ENCODE results near the gene ST6GAL2. TPM values are rescaled to one million over a fixed set of nuclear protein-coding genes. Genes with fewer than 3 reads are reported as not detected.
A peak's percentile ranks its signal among the peaks of the same experiment; 100 is the strongest.

The ST6GAL2 gene
- total RNA-seq, 1 experiment from 2014 or later: 34.7 TPM

- DNase-seq (ENCODE audit: low read depth): no peak
Observed at GRCh38 chr2:106828119-106828518, 57.8 kb downstream of the ST6GAL2 start.

DNA sequence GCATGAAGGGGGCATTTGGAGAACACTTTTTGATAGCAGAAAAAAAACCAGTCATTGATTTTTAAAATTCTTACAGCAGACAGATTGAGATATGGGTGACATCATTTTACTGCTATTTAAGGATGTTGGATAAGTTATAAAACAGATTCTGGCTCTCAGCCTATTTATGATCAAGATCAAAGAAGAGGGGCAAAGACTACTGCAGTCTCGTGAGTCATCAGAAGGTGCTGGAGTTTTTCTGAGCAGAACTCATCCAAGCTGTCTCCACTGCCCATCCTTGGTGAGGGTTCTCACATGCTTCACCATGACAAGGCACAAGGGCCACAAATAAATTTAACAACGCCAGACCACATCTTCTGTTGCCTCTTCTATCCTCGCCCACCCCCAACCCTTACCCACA is 58.8 kb downstream of the ST6GAL2 start:
- peak; percentile 57 for DNase-seq (ENCODE audit: low read depth)

GRCh38 chr2:106825161-106825560 is 60.8 kb downstream of the ST6GAL2 start:
- DNase-seq (ENCODE audit: low read depth): peak; percentile 53

GRCh38 chr2:106816974-106817373 is 69.0 kb downstream of the ST6GAL2 start:
- DNase-seq (ENCODE audit: low read depth): peak; percentile 24

DNA sequence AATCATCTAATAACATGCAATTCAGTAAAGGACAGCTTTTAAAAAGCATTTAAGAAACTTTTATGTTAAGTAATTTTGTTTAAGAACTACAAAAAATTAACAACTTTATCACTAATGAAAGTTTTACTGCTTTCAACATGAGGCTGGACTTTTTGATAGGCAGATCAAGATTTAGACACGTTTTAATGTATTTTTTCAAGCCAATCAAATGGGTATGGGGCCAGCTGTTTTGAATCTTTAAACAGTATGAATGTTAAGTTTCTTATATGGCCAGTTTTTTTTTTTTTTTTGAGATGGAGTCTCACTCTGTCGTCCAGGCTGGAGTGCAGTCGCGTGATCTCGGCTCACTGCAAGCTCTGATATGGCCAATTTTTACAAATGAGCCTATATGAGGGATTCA is 73.1 kb downstream of the ST6GAL2 start:
- DNase-seq (ENCODE audit: low read depth): no peak

DNA sequence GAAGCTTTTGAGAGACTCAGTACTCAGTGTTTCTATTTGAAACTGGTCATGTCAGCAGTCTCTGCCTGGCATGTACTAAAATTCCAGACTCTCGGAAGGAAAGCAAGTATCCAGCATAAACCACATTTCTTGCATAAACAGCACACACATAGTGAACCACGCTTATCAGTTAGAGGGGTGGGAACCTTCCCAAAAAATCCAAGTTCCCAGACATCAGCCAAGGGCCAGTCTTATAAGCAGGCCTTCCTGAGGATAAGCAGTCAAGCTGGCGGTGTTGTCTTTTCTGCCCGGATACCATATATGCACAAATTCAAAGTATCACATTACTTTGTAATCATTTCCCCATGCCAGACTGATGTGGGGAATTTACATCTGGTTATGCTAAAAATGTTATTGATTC is 73.6 kb downstream of the ST6GAL2 start:
- peak; percentile 31 for DNase-seq (ENCODE audit: low read depth)

DNA sequence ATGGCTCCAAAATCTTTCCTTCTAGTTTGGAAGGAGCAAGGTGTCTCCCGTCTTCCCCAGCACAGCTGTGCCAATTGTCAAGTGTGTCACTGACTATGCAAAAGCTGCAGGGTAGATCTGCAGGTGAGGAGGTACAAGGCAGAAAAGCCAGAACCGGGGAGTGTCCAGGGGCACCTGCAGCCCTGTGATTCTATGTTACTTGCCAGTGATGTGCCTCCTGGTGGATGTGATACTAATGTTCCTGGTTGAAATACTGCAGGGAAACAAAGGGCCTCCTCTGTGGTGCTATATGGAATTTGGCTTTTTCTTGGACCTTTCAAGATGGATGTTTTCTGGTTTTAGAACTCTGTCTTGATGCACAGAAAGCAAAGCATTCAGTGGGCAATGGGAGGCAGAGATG is 80.3 kb downstream of the ST6GAL2 start:
- no peak for DNase-seq (ENCODE audit: low read depth)

DNA sequence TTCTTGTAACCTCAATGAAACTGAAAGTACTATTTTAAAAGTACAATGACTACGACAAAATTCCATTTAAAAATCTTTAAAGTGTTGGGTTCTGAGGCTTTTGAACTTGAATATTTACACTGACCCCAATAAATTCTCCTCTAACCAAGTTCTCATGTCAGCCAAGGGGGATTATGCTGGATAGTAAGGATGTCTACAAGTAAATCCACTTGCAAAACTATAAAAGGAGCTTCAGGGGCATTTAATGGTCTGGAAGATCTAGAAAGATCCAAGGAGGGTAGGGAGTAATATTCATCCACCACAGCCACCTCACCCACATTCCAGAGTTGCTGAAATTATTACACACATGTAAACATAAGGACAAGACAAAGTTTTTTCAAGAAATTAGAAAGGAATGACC is 81.8 kb downstream of the ST6GAL2 start:
- DNase-seq (ENCODE audit: low read depth): no peak

GRCh38 chr2:106800976-106801655 is 84.9 kb downstream of the ST6GAL2 start:
- DNase-seq (ENCODE audit: low read depth): peak; percentile 20

- DNase-seq (ENCODE audit: low read depth): no peak
Observed at GRCh38 chr2:106800180-106800579, 85.8 kb downstream of the ST6GAL2 start.

GRCh38 chr2:106798826-106799552 is 87.0 kb downstream of the ST6GAL2 start:
- peak; percentile 11 for DNase-seq (ENCODE audit: low read depth)

DNA sequence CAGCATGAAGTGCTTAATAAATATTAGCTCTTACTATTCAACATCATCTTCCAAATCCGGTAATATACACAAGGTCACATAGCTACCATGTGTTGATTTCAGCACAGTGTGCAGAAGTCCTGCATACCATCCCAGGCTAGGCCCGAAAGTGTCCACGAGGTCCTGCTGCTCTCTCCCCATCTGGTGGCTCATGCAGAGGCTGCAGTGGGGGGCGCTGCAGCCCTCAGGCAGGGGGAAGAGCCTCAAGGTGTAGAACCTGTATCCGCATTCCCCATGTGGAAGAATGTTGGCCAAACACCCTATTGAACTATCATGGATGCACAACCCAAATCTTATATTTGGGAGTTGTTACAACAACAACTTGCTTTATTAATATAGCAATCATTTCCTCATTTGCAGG is 88.5 kb downstream of the ST6GAL2 start:
- DNase-seq (ENCODE audit: low read depth): no peak

GRCh38 chr2:106792671-106793070 is 93.3 kb downstream of the ST6GAL2 start:
- no peak for DNase-seq (ENCODE audit: low read depth)

DNA sequence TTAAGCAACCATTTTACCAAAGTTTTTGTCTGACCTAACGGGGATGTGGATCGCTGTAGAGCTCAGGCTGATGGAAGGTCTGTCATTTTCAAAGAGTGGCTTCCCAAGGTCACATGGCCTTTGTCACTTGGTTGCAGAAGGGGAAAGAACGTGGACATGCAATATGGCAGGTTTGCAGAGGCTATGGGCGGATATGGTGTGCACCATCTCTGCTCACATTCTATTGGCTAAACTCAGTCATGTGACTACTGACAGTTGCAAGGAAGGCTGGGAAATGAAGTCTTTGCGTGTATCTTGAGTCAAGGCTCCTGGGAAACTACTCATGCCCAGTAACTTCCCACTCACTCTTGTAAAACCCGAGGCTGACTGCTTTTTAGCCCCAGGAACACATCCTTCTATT is 96.8 kb downstream of the ST6GAL2 start:
- peak; percentile 75 for DNase-seq (ENCODE audit: low read depth)

GRCh38 chr2:106782681-106783080 is 103.3 kb downstream of the ST6GAL2 start:
- DNase-seq (ENCODE audit: low read depth): no peak

GRCh38 chr2:106781196-106781595 is 104.8 kb downstream of the ST6GAL2 start:
- DNase-seq (ENCODE audit: low read depth): no peak

DNA sequence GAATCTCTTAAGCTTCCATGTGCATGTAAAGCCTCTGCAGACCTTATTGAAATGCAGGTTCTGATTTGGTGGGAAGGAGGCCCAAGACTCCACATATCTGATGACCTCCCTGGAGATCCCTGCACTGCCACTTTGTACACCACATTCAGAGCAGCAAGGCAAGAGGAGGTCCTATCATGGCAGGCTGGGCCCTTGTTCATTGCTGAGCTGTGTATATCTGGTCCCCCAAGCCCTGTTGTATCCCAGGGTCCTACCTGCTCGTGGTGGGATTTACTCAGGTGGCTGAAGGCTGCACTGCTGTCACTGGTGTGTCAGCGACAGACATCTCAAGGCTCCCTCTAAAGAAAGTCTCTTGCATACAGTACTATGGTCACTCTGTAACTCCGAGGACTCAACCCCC is 114.2 kb downstream of the ST6GAL2 start:
- DNase-seq (ENCODE audit: low read depth): no peak

GRCh38 chr2:106770986-106771385 is 115.0 kb downstream of the ST6GAL2 start:
- no peak for DNase-seq (ENCODE audit: low read depth)

DNA sequence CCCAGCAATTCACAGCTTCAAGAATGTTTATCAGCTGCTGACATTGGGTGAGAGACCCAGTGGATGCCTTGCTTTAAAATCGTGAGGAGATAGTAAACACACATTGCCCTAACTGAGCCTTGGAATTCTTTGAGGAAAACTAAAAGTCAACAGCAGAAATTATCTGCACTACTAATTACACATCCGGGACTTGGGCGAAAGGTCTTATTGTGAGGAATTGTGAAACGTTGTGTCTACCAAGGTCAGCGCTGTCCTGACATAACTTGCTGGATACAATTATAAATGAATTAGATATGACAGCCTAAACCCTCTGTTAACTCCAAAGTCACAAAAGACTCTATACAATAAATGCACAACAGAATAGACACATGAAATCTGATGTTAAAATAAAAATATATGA is 121.4 kb downstream of the ST6GAL2 start:
- DNase-seq (ENCODE audit: low read depth): no peak

- DNase-seq (ENCODE audit: low read depth): no peak
Observed at GRCh38 chr2:106759966-106760365, 126.0 kb downstream of the ST6GAL2 start.

DNA sequence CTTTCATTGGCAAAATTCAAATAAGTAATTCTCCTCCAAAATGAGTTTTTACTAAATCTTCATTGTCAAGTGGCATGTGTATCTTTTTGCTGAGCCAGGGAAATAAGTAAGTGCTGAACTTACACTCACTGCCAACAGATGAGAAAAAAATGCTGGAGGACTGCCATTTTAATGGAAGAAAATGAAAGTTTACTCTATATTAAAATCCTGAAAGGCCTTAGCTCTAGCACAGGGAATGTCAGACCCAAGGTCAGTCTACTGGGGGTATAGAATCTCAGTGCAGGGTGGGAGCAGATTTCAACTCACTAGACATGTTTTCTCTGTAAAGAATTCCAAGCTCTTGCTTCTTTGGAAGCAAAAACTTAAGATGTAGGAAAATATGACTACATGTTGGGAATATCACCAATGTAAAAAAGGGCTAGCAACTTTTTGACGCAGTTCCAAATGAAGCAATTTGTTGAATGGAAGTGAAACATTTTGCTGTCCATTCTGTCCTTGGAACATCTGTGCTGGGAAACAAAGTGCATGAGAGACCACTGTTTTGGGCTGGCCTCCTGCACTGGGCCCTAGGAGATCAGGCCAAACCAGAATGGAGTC is 127.0 kb downstream of the ST6GAL2 start:
- no peak for DNase-seq (ENCODE audit: low read depth)

All from RPMI7951 (cell line).